MM.1S (cell line): ENCODE measurements around the gene AHNAK.

ENCODE experiments used
- DNase-seq: peaks from one replicate; pipeline ENCODE4 v3.0.0-alpha.2; 2015
- H2AFZ ChIP-seq: fragments of 300-600 bp; sonication (generic); 2 replicates; pipeline ENCODE4 v1.6.0; 2016; ENCODE audit warnings: antibody characterized with exemption, low read length
- H3F3A ChIP-seq: fragments of 300-600 bp; sonication (generic); 2 replicates; pipeline ENCODE4 v1.6.1; 2016; ENCODE audit warnings: mild to moderate bottlenecking, antibody characterized with exemption, low read length, moderate library complexity, mixed read lengths; ENCODE audit not compliant: insufficient read depth
- H3K27ac ChIP-seq: fragments of 300-600 bp; sonication (generic); 2 replicates; pipeline ENCODE4 v1.5.1; 2016; ENCODE audit warnings: mild to moderate bottlenecking, low read length
- H3K27me3 ChIP-seq: fragments of 300-600 bp; sonication (generic); replicated peaks from 2 replicates; pipeline ENCODE4 v1.6.0; 2016; ENCODE audit warnings: low read length; ENCODE audit not compliant: insufficient read depth
- H3K36me3 ChIP-seq: fragments of 300-600 bp; sonication (generic); replicated peaks from 2 replicates; pipeline ENCODE4 v1.6.1; 2016; ENCODE audit warnings: mild to moderate bottlenecking, low read length, mixed read lengths; ENCODE audit not compliant: insufficient read depth
- H3K4me1 ChIP-seq: fragments of 300-600 bp; sonication (generic); 2 replicates; pipeline ENCODE4 v1.6.1; 2016; ENCODE audit warnings: low read length, mixed read lengths
- H3K4me2 ChIP-seq: fragments of 300-600 bp; sonication (generic); 2 replicates; pipeline ENCODE4 v1.6.0; 2016; ENCODE audit warnings: low read depth, low read length
- H3K4me3 ChIP-seq: fragments of 300-600 bp; sonication (generic); 2 replicates; pipeline ENCODE4 v1.5.1; 2016; ENCODE audit warnings: low read length, mixed read lengths
- H3K79me2 ChIP-seq: fragments of 300-600 bp; sonication (generic); 2 replicates; pipeline ENCODE4 v1.6.1; 2016; ENCODE audit warnings: mixed run types, low read length, mixed read lengths
- H3K9ac ChIP-seq: fragments of 300-600 bp; sonication (generic); 2 replicates; pipeline ENCODE4 v1.6.1; 2016; ENCODE audit warnings: low read length, mixed read lengths
- H3K9me2 ChIP-seq: fragments of 300-600 bp; sonication (generic); replicated peaks from 2 replicates; pipeline ENCODE4 v1.6.1; 2016; ENCODE audit warnings: mild to moderate bottlenecking, low read length, mixed read lengths; ENCODE audit not compliant: insufficient read depth
- H3K9me3 ChIP-seq: fragments of 300-600 bp; sonication (generic); replicated peaks from 2 replicates; pipeline ENCODE4 v1.6.1; 2016; ENCODE audit warnings: mild to moderate bottlenecking, low read length, mixed read lengths; ENCODE audit not compliant: insufficient read depth
- H4K20me1 ChIP-seq: fragments of 300-600 bp; sonication (generic); 2 replicates; pipeline ENCODE4 v1.6.1; 2016; ENCODE audit warnings: mild to moderate bottlenecking, low read length, moderate library complexity, mixed read lengths; ENCODE audit not compliant: insufficient read depth
- CTCF ChIP-seq: fragments of 300-600 bp; sonication (generic); IDR thresholded peaks from 2 replicates; pipeline ENCODE4 v1.5.1; 2016; ENCODE audit warnings: antibody characterized with exemption, low read length, mixed read lengths
- EZH2 ChIP-seq: fragments of 300-600 bp; sonication (generic); optimal IDR thresholded peaks from 2 replicates; pipeline ENCODE3; 2017; ENCODE audit warnings: low read depth, mild to moderate bottlenecking, antibody characterized with exemption, low read length, mixed read lengths
- EZH2phosphoT487 ChIP-seq: fragments of 300-600 bp; sonication (generic); IDR thresholded peaks from 2 replicates; pipeline ENCODE4 v1.6.1; 2018; ENCODE audit warnings: antibody characterized with exemption, low read length

AHNAK gene

DNA sequence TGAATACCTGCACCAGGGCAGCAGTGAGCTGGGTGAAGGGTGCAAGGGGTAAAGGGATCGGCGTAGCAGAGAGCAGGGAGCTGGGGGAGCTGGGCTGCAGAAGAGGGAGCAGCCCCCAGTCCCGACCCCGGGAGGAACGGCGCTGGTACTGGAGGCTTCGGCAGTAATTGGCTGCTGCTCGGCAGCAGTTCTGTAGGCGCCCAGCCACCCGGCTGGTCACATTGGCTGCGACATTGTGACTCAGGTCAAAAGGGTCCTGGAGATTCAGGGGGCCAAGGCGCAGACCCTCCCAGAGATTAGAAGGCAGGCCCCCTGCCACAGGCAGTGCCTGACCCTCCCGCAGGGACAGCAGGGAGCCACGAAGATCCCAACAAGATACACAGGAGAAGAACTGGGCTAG, 29.2 kb upstream of the AHNAK start:
- DNase-seq, result no peak
- Histone ChIP-seq H3K36me3 (peaks cover 3% of the 10 kb centered on the region; the same call in 1 of the 2 replicates), H2AFZ (no peak overlapping the region), H3K9me3 (no peaks in the 10 kb centered on the region), H3F3A (peaks cover 10% of the 10 kb centered on the region; the same call in 1 of the 2 replicates), H3K4me1 (peaks cover 19% of the 10 kb centered on the region), H3K4me3 (no peak overlapping the region), H3K79me2 (peaks cover 33% of the 10 kb centered on the region), H3K27ac (no peak overlapping the region), H3K9ac (no peak overlapping the region), H3K27me3 (no peaks in the 10 kb centered on the region), H3K9me2 (no peaks in the 10 kb centered on the region), H3K4me2 (no peak overlapping the region), H4K20me1 (no peaks in the 10 kb centered on the region)
- no peak for TF ChIP-seq EZH2
- no peak for TF ChIP-seq EZH2phosphoT487
- no peak for TF ChIP-seq CTCF

- no peak for TF ChIP-seq CTCF
- TF ChIP-seq EZH2, result no peak
- TF ChIP-seq EZH2phosphoT487, result no peak
- H3K9me2 ChIP-seq, result no peaks in the 10 kb centered on the region
- H2AFZ ChIP-seq, result no peak overlapping the region
- no peak for DNase-seq
- H3K27ac ChIP-seq, result no peak overlapping the region
- H3K79me2 ChIP-seq, result peaks cover 40% of the 10 kb centered on the region
- H3K9me3 ChIP-seq, result no peaks in the 10 kb centered on the region
- peaks cover 3% of the 10 kb centered on the region; the same call in 1 of the 2 replicates for H3K36me3 ChIP-seq
- no peaks in the 10 kb centered on the region for H3K27me3 ChIP-seq
- H3F3A ChIP-seq, result peaks cover 10% of the 10 kb centered on the region; the same call in 1 of the 2 replicates
- H3K9ac ChIP-seq, result peak overlapping the region; percentile 95; the same call in 1 of the 2 replicates
- H3K4me1 ChIP-seq, result peaks cover 19% of the 10 kb centered on the region
- H3K4me2 ChIP-seq, result peak overlapping the region; percentile 97
- H3K4me3 ChIP-seq, result peak overlapping the region; percentile 85; the same call in 1 of the 2 replicates
- H4K20me1 ChIP-seq, result no peaks in the 10 kb centered on the region
Observed at GRCh38 chr11:62575156-62575555, 28.6 kb upstream of the AHNAK start.

GRCh38 chr11:62574363-62575071, 27.9 kb upstream of the AHNAK start:
- Histone ChIP-seq H3K79me2 (peaks cover 47% of the 10 kb centered on the region), H3K27me3 (no peaks in the 10 kb centered on the region), H3K36me3 (peaks cover 3% of the 10 kb centered on the region; the same call in 1 of the 2 replicates), H3K9me3 (no peaks in the 10 kb centered on the region), H4K20me1 (no peaks in the 10 kb centered on the region), H2AFZ (peak overlapping the region; percentile 93), H3K4me3 (peak overlapping the region; percentile 85), H3K9ac (peak overlapping the region; percentile 95), H3F3A (peaks cover 10% of the 10 kb centered on the region; the same call in 1 of the 2 replicates), H3K9me2 (no peaks in the 10 kb centered on the region), H3K27ac (peak overlapping the region; percentile 62; the same call in 1 of the 2 replicates), H3K4me1 (peaks cover 19% of the 10 kb centered on the region), H3K4me2 (peak overlapping the region; percentile 97)
- TF ChIP-seq EZH2 (no peak), EZH2phosphoT487 (no peak), CTCF (no peak)
- peak; percentile 23 for DNase-seq
